HG02885 (cell line): ENCODE results near the gene LY9.

Experiments used
- ATAC-seq: cut with Tn5 transposase; IDR thresholded peaks from one replicate; pipeline ENCODE4 v1.9.1; 2021; ENCODE audit warnings: mild to moderate bottlenecking; ENCODE audit not compliant: unreplicated experiment, poor library complexity

LY9 gene

DNA sequence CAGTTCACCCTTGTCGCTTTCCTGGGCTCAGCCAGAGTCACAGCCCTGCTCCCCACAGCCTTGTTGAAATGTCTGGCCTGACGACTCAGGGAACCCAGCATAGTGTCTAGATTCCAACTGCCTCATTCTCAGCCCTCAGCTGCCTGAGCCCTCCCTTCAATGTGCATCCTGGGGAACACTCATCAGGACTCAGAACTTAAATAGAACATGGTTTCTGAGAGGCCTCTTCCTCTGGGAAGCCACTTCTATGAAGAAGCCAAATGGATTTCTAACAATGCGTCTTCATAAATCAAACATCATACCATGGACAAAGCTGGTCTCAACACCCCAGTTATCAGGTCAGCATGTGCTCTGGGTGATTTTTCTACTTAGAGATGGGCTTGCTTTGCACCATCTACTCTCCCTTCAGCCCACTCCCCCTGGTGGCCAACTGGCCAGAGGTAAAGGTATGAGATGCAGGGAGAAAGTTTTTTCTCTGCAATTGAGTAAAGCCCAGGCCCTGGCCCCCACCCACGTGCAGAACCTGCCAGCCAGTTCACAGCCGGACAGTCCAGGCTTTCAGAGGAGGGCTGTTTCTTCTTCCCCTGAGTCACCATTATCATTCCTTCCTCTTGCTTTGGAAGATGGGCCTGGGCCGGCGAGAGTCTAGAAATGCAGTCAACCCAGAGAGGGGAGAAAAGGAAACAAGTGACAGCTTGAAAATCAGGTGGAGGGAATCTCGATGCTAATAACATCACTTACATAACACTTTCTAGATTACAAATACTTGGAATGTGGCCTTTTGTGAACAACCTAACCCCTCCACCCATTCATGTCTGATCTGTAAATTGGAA lies 34.6 kb downstream of the LY9 start:
- ATAC-seq = peak; percentile 62

DNA sequence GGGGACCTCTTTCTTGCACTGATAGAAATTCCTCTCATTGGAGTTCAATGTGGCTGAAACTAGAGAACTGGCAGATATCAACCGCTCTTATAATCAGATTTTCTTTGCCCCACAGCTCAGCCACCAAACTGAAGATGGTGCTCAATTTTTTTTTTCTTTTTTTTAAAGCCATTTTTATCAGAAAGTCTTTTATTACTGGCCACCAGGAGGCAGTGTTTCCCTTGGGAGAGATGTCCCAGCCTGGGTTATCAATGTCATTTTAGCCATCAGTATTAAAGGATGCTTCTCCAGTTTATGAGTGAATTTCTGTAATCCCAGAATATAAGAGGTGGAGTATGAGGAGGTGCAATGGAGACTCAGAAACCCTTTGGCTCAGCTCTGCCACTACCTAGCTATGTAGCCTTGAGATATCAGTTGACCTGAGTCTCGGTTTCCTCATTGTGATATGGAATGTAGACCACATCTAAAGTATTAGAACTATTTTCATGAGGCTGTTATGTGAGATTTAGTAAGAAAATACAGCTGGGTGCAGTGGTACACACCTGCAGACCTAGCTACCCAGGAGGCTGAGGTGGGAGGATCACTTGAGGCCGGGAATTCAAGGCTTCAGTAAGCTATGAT lies 39.1 kb downstream of the LY9 start:
- no peak for ATAC-seq

DNA sequence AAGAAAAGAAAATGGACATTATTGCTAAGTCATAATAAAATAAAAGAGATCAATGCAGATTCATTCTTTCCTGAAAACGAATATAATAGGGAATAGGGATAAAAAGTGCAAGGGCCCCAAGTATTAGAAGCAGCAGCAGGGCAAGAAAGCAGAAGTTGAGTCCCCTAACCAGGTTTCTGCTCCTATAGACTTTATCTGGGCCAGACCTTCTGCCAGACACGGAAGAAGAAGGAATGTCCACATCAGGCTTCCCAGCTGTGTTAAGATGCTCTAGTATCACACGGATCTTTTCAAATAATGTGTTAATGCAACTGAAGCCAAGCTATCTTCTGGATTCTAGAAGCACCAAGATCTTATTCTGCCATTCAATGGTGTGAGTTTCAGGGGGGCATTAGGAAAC lies 39.8 kb downstream of the LY9 start:
- no peak for ATAC-seq

DNA sequence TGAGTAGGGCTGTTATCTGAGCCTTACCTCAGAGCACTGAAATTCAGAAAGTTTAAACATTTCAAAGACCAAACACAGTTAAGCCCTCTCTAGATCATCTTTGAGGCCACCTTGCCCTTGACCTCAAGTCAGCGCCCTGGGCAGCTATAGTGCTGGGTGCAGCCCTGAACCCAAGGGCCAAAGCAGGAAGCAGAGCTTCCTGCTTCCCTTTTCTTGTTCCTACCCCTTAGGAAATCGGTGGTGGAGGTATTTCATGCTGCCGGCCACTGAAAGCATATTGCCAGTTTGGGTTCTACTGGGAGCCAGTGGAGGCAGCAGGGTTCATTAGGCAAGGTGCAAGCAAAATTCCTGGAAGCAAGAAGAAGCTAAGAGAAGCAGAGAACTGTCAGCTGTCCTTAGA lies 40.6 kb downstream of the LY9 start:
- ATAC-seq = no peak

DNA sequence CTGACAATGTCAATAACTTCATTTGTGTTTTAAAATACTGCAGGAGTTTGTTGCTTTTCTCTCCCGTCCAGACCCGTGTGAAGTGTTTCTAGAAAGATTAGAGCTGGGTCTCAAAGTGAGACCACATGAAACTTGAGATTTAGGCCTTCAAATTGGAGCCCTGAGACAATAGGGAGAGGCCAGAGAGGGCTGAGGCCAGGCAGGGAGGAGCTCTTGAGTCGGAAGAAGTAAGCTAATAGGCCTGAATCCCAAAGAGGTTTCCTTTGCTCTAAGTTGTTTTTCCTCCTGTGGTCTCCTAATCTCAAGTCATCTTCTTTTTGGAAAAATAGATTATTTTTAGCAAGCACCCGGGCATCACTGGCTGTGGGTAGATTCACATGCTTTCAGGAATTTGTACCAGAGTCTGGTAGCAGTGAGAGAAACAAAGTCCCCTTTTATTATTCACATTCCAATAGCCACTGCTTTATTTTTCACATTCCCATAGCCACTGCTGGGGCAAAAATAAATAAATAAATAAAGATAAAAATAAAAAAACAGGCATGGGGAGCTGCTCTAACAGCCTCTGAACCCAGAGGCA lies 41.1 kb downstream of the LY9 start:
- ATAC-seq = no peak

DNA sequence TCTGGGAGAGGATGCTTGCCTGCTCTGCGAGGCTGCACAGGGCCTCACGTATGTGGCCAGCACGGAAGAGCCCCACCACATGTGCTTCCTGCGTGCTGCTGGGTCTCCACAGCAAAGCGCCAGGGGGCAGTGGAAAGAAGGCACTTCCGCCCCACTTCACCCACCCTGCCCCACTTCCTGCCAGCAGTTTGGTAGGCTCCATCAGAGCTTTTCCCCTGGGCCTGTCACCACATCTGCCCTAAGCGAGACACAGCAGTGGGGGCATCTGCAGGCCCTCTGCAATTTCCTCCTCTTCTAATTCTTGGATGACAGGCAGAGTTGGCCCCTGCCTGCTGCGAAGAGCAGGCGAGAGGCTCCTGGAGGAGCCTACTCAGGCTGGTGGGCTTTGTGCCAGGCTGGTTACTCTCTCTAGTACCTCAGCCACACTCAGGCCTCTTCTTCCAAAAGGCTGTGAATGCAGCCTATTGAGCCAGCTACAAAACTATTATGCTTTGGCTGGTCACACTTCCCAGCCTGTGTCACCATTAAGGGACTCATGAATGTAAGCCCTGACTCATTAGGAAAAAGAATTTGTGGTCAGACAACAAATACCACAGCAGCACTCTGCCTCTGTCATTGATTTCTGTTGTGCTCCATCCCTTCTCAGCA lies 41.7 kb downstream of the LY9 start:
- ATAC-seq = peak; percentile 80

DNA sequence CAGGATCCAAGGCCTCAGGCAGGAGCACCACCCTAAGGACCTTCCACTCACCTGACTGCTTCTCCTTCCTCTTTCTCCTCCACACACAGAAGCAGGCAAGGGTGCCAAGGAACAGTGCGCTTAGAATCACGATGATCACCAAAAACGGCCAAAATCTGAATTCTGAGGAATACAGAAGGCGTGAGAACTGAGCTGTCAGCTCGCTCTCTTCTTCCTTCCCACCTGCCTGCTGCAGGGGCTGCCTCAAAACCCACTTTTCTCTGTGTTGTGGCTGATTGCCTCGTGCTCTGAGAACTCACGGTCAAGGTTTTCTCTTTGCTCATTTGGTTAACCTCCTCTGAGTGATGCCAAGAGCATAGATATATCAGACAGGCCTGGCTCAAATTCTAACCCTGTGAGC lies 42.9 kb downstream of the LY9 start:
- no peak for ATAC-seq

DNA sequence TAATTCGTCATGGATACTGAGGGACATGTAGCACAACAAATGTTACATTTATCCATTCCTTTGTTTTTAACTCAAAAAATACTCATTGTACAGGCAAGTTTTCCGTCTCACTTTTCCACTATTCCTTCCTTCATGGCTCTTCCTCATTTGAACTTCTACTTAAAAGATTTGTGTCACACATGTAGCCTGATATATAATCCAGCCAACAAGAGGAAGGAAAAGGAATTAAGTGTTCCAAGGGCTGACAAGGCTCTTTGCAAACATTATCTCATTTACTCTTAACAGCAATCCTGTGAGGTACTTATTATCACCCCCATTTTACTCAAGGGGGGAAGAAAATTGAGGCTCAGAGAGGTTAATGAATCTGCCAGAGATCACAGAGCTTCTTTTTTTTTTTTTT lies 43.8 kb downstream of the LY9 start:
- no peak for ATAC-seq

DNA sequence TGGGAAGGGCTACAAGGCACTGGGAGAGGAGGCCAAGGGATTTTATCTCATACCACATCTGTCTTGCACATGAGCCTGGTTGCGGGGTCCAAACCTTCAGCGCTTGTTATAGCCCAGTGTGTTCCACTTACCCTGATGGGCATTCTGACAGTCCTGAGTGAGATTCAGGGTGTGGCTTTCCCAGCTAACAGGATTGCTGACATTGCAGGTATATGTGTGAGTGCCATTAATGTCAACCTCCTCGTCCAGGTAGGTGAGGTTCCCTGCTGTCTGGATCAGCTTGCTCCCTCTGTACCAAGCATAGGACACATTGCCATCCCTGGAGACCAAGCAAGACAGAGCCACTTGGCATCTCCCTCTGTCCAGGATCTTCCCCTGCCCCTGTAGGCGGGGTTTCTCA lies 45.1 kb downstream of the LY9 start:
- ATAC-seq = no peak

DNA sequence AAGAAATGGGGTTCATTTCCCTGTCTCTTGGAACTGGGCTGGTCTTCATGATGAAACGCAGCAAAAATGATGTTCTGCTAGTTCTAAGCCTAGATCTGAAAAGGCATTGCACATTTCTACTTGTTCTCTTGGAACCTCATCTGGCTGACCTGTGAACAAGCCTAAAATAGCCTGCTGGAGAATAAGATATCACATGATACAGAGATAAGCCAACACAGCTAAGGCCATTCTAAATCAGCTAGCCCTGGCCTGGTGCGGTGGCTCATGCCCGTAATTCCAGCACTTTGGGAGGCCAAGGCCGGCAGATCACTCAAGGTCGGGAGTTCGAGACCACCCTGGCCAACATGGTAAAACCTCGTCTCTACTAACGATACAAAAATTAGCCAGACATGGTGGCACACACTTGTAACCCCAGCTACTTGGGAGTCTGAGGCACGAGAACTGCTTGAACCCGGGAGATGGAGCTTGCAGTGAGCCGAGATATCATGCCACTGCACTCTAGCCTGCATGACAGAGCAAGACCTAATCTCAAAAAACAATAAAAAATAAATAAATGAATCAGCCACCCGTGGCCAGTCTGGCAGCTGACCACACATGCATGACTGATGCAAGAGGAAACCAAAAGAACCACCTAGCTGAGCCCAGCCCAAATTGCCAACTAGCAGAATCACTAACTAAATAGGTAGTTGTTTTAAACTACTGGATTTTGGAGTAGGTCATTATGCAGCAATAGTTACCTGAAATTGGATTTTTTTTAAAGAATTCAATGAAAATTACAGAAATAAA lies 48.7 kb downstream of the LY9 start:
- no peak for ATAC-seq

DNA sequence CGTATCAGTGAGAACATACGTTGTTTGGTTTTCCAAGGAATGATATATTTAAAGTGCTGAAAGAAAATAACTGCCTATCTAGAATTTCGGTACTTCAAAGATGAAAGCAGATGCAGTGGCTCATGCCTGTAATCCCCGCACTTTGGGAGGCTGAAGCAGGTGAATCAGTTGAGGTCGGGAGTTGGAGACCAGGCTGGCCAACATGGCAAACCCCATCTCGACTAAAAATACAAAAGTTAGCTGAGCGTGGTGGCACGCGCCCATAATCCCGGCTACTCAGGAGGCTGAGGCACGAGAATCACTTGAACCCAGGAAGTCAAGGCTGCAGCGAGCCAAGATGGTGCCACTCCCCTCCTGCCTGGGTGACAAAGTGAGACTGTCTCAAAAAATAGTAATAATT lies 50.3 kb downstream of the LY9 start:
- no peak for ATAC-seq

DNA sequence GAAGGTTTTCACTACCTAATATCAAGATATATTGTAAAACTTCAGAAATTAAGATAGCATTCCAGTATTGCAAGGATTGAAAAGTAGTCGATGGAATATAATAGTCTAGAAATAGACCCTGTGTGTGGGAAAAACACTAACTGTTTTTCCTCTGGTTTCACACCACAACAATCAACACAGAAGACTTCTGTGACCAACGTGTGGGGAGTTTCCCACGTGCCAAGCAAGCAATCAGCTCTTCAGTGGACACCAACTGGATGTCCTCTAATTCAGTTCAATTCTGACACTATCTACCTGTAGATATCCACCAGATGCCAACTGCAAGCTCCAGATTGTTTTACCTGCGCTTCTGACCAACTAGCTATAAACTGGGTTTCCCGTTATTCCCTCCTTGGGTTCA lies 54.6 kb downstream of the LY9 start:
- ATAC-seq = no peak

DNA sequence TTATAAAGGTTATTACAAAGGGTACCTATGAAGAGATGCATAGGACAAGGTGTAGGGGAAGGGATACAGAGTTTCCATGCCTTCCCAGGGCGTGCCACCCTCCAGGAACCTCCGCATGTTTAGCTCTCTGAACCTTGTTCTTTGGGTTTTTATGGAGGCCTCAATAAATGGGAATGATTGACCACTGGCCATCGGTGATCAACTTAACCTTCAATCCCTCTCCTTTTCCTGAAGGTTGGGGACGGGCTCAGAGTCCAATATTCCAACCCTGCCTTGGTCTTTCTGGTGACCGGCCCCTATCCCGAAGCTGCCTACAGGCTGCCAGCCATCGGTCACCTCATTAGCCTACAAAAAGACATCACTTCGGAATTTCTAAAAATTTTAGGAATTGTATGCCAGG lies 55.0 kb downstream of the LY9 start:
- no peak for ATAC-seq

DNA sequence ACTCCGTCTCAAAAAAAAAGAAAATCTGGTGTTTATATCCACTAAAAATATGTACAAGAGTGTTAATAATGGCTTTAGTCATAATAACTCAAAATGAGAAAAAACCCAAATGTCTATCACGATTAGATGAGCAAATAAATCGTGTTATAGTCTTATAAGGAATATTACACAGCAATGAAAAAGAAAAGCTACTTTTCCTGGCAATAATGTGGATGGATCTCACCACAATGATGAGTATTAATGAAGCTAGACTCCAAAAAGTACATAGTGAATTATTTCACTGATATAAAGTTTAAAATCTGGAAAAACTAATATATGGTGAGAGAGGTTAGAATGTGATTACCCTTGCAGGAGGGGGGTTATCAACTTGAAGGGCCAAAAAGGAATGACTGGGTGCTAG lies 57.0 kb downstream of the LY9 start:
- ATAC-seq = no peak

DNA sequence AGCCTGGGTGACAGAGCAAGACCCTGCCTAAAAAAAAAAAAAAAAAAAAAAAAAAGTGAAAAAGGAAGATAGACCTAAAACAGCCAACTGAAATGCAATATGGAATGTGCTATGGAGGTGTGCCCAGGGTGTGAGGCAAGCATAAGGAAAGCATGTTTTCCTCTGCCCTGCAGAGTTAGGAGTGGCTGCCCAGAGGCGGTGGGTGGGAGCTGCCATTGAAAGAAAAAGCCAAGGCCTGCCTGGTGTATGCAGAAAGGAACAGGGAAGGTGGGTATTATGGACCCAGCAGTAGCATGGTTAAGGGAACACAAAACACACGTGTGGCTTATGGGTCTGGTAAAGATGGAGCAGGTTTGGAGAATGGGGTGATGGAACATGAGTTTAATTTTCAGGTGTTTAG lies 57.8 kb downstream of the LY9 start:
- ATAC-seq = no peak

DNA sequence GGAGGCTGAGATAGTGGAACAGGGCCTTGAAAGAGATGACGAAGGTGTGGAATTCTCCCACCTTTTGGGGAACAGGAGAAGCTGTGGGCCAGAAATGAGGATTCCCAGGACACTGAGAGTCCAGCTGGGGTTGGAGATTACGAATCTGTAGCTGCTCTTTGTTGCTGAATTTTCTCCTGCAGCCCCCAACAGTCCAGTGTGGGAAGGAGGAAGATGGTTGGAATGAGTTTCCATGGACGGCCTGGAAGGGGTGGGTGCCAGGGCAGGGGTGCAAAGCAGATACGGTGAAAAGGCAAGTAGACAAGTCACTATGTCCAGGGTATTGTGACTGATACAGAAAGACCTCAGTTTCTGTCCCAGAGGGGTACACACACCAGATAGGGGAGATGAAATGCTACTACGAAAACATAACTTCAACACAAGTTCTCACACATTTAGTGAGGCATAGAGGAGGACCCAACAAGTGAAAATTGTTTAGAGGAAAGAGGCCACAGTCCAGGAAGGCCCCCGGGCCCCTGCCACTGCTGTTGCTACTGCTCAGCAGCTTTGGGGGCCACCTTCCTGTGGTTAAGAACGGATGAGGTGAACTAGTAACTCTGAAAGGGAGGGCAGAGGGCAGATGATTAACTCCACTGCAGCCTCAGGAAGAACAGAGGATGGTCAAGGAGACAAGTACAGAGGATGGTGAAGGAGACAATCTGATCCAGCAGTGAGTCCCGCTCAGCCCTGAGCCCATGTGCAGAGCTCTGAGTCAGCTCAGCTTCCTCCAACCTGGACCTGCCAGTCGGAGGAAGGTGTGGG lies 59.4 kb downstream of the LY9 start:
- ATAC-seq = no peak

DNA sequence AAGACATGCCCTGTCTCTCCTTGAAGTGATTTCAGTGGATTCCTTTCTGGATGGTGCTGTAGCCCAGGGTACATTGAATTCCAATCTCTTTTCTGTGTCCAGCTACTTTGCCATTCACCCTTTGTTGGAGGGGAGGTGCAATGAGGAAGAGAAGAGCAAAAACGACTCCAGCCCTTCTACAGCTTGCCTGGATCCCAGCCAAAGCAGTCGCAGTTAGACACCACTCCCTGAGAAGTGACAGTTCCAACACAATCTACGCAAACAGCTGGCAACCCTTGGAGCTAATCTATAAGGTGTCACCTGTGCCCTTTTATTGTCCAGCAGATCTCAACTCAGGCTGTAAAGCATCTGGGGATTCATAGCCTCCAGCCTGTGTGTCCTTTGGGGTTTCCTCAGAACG lies 62.1 kb downstream of the LY9 start:
- no peak for ATAC-seq

DNA sequence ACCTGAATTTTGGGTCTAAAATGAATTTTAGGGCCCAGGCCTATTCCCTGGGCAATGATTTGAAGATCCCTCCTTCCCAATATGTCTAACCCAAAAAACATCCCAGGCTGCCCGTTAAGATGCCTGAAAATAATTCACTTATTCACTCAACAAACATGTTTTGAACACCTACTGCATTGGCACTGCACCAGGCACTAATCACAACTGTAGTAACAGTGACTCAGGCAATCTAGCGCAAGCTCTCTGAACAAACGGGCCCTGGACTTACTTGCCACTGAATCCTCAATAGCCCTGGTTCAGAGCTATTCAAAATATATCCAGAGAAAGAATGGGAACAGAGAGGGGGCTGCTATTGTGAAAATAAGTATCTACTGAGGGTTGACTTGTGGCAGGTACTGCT lies 62.5 kb downstream of the LY9 start:
- no peak for ATAC-seq

DNA sequence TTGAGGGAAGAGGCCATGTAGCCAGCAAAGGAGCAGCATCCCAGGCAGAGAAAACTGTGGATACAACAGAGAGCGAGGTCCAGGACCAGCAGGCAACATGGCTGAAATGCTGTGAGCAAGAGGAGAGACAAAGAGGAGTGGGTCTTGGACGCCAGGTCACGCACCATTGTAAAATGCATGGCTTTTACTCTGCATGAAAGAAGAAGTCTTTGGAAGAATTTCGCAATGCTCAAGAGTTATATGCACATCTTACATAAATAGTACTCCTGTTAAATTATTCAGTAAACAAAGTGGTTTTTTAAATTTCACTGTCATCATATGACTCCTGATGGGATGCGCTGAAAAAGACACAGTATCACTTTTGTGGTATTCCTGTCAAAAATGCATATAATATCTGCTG lies 63.2 kb downstream of the LY9 start:
- ATAC-seq = no peak
